ENCODE measurements around the gene CCND2.

CCND2 gene

GRCh38 chr12:4296751-4297150 lies 23.2 kb downstream of the CCND2 start:
- no peak for TF ChIP-seq CTCF (IDR thresholded peaks at IDR 0.05; ENCODE audit: low read depth, low read length)
- no peak for DNase-seq (ENCODE audit: extremely low read depth, low read depth)

- no peak for DNase-seq (ENCODE audit: extremely low read depth, low read depth)
- TF ChIP-seq CTCF (IDR thresholded peaks at IDR 0.05; ENCODE audit: low read depth, low read length) = no peak
Observed at GRCh38 chr12:4297617-4298016, 24.1 kb downstream of the CCND2 start.

- no peak for DNase-seq (ENCODE audit: extremely low read depth, low read depth)
- TF ChIP-seq CTCF (IDR thresholded peaks at IDR 0.05; ENCODE audit: low read depth, low read length) = no peak
Observed at GRCh38 chr12:4300883-4301282, 27.3 kb downstream of the CCND2 start.

DNA sequence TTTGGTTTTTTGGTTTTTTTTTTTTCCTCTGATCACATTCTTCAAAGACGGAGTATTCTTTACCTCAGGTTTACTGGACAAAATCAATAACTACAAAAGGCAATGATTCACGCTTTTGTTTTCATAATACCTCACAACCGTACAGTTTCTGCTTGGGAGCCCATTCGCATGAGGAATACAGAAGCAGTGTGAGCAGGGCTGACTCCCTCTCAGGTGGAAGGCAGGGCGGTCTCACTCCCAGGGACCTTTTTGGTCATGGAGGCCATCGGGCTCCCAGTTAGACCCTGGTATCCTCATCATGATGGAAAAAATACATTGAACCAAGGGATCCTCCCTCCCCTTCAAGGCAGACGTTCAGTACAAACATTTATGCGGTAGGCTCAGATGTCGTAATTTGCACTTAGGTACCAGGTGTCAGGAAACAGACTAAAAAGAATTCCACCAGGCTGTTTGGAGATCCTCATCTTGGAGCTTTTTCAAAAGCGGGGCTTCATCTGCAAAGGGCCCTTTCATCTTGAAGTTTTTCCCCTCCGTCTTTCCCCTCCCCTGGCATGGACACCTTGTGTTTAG lies 28.5 kb downstream of the CCND2 start:
- no peak for TF ChIP-seq CTCF (IDR thresholded peaks at IDR 0.05; ENCODE audit: low read depth, low read length)
- DNase-seq (ENCODE audit: extremely low read depth, low read depth) = no peak

GRCh38 chr12:4302881-4303280 lies 29.3 kb downstream of the CCND2 start:
- TF ChIP-seq CTCF (IDR thresholded peaks at IDR 0.05; ENCODE audit: low read depth, low read length) = no peak
- DNase-seq (ENCODE audit: extremely low read depth, low read depth) = no peak

DNA sequence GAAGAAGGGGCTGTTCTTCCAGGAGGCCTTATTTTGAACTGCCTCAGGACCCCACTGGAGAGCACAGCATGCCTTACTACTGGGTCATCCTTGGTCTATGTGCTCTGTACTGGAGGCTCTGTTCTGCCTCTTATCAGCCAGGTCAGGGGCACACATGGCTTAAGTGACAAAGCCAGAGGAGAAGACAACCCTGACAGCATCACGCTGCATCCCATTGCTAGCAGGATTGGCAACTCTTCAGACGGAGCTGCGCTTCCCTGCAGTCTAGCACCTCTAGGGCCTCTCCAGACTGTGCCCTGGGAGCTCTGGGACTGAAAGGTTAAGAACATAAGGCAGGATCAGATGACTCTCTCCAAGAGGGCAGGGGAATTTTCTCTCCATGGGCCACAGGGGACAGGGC lies 30.2 kb downstream of the CCND2 start:
- no peak for DNase-seq (ENCODE audit: extremely low read depth, low read depth)
- TF ChIP-seq CTCF (IDR thresholded peaks at IDR 0.05; ENCODE audit: low read depth, low read length) = no peak

DNA sequence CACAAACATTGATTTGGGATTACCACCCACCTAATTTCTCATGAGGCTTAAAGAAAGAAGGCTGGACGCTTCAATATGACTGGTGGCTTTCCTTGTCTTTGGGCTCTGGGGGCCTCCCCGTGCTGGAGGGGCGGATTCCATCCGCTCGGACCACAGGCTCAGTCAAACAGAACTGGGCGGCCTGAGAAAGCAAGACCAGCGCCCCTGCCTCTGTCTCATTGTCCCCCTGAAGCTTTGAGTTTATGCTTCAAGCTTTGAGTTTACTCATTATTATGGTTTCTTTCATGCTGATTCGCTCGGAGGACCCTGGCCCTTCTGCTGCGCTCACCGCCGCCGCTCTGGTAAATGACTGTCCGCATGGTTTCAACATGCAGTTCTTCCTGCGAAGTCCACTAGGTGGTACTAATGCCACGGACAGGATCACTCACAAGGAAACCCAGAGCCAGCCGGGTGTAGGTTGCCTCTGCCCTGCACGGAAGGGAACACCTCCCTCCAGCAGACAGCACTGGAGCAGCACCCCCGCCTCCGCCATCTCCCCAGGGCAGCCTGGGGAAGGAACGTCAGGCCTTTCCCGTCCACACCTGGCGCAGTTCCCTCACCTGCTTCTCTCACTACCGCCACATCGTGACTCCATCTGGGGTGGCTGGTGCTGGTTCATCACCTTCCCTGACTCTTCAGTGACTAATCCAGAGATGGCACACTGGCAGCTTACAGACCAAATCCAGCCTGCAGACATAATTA lies 34.2 kb downstream of the CCND2 start:
- DNase-seq (ENCODE audit: extremely low read depth, low read depth) = peak; percentile 28
- TF ChIP-seq CTCF (IDR thresholded peaks at IDR 0.05; ENCODE audit: low read depth, low read length) = peak; percentile 71

Data from AG09319 (cell line).